NCI-H2196 (cell line): ENCODE data around the gene HOXA3.
A peak's percentile ranks its signal among the peaks of the same experiment; 100 is the strongest.

Experiments
- DNase-seq: peaks from one replicate; lab custom pipeline; 2025; ENCODE audit not compliant: unreplicated experiment; lab: John Stamatoyannopoulos, UW

The HOXA3 gene

GRCh38 chr7:27131390-27131819 is 21.0 kb downstream of the HOXA3 start:
- DNase-seq, result no peak

DNA sequence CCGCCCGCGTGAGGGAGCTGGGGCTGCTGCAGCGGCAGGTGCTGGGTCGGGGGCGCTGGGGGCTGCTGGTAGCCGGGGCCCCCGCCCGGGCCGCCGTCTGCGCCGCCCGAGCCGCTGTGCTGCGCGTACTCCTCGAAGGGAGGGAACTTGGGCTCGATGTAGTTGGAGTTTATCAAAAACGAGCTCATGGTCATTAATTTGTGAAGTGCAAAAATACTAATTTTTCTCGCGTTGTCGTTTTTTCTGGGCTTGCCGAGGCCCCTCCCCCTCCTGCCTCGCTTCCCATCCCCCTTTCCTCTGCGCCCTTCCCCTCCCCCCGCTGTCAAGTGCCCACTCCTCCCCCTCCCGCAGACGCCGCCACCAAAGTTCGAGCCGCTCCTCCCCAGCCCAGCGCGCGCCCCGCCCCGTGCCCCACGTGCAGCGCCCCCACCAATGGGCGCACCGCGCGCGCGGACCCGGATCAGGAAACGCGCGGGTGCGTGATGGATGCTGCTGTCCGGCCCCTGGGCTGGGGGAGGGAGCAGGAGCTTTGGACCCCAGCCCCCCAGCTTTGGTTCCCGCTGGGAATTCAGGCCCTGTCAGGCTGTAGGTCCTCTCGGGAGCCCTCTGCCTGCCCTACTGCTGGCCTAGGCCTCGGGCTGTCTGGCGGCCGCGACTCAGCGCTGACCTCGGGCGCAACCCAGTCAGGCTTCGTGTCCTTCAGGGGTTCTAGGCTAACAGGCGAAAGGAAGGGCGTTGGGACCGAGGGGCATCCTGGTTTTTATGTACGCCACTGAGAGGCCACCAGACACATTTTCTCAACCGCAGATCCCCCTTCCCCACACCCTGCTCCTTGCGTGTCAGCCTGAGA is 21.6 kb downstream of the HOXA3 start, which contains the start of gene HOXA4:
Gene HOXA4, minus strand, starts transcription at position 218 of the 850 bp plus-strand sequence. Its CDS starts 24 bp downstream, at position 194.
- DNase-seq, result peak; percentile 70

GRCh38 chr7:27129729-27130539 is 22.4 kb downstream of the HOXA3 start:
- no peak for DNase-seq

DNA sequence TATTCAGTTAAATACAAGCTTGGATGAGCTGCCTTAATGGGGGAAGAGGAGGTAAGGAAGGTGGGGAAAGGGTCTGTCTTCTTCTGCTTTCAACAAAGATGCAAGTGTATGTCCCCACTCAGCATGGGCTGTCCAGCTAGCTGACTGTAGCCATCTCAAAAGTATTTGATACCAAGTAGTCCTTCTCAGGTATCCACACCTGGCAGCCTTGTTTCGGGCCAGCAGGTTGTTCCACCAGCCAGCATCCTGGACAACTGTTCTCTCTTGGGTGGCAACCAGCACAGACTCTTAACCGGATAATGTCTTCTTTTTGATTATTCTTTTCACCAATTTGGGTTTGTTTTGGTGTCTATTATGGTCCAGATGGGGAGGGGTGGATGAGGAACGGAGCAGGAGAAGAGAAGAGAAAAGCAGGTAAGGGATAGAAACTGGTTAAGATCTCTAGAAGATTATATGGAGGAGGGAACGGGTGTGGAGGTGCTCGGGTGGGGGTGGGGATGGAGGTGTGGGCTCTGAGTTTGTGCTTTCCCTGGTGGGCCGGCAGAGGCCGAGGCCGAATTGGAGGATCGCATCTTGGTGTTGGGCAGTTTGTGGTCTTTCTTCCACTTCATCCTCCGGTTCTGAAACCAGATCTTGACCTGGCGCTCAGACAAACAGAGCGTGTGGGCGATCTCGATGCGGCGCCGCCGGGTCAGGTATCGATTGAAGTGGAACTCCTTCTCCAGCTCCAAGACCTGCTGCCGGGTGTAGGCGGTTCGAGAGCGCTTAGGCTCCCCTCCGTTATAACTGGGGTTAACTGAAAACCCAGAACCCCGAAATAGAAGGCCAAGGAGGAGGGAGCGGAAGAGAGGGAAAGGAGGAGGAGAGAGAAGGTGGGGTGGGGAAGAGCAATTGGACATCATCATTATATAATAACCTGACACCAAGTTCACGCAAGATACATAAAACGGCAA is 23.3 kb downstream of the HOXA3 start:
- no peak for DNase-seq

GRCh38 chr7:27128034-27128433 is 24.3 kb downstream of the HOXA3 start:
- DNase-seq, result no peak

DNA sequence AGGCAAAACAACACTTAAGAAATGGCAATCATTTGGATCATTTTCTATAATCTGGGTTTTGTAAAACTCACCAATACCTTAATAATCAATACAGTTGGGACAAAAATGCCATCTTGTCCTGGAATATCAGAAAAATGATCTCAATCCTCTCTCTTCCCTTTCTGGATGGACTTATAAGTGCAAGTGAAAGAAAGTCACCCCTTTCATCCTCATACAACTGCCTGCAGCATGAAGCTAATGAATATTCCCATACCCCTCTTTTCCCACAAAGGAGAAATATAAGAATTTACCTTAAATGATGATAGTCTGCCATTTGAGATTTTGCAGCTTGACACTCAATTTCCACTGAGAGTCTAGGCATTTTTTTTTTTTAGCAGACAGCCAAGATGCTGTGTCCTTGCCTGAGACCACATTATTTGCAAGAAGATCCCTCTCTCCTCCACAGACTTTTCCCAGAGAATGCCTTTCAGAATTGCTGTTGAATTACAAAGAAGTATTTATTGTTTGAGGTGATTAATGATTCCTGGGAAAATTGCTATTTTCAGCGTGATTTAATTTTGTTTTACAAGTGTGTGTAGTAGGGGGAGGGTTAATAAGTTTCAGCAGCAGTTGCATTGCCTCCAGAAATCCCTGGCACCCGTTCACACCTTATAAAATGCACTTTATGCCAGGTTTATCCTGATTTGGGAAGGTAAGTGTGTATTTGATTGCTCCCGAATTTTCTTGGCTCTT is 25.6 kb downstream of the HOXA3 start:
- DNase-seq, result no peak

- no peak for DNase-seq
These were observed 26.4 kb downstream of the HOXA3 start for GRCh38 chr7:27125986-27126394.

DNA sequence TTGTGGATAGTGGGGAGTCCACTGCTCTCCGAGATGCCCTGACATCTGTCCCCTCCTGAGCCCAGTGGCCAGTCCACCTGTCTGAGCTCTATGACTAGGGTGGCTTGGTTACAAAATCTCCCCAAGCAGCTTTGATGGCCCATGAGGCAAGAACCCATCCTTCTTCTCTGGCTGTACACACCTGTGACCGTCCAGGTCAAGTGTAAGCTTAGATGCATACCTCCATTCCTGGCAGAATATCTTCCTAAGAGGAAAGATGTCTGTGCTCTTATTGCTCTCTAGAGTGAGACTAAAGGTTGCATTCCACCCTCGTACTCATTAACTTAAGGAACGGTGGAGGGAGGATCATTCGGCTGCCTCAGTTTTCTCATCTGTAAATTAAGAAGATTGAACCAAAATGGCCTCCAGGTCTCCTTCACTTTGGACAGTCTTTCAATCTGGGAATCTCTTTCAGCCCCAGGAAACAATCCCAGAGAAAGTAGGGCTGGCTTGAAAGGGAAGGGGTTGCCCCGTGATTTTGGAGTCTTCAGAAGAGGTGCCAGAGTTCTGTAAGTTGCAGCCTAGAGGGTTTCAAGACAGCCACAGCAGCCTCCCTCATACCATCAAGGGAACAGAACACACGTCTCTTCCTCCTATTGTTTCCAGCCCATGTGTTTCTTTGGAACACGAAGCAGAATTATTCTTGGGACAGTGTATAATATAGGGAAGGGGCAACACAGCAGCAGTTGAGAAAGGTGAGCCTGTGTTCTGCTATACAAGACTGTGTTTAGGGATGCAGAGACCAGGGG is 27.3 kb downstream of the HOXA3 start:
- no peak for DNase-seq

DNA sequence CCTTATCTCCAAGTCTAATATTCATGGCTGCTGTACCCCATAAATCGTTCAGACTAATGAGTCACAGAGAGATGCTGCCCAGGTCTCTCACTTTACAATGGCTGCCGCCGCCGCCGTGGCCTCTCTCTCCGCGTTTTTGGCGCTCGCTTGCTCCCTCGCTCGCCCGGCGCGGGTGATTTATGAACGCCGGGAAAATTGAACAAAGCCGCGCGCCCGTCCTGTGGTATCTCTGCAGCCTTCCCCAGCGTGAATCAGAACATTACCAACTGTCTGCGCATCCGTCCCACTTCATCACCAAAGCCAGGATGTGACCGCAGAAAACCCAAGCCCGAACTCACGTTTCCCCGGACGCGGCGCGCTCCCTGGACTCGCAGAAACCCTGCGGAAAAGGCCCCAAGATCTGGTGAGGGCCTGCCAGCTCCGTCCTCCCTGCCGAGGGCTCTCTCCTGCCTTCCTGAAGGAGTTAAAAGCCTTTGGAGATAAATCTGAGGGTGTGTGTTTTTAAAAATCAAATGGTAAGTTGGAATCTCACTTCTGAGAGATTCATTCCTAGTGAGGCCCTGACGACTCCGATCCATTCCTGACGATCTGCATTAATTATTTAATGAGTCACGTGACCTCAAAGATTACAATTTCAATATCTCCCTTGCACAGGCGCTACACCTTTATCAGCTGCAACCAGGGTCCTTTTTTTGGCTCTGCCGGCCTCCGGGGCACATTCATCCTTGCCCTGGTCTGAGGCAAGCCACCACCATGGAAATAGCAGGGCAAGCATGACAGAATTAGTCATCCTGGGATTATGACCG is 28.1 kb downstream of the HOXA3 start:
- no peak for DNase-seq

- DNase-seq, result no peak
These were observed 28.8 kb downstream of the HOXA3 start for GRCh38 chr7:27123477-27124053.

- DNase-seq, result no peak
These were observed 29.3 kb downstream of the HOXA3 start for GRCh38 chr7:27123007-27123476.

DNA sequence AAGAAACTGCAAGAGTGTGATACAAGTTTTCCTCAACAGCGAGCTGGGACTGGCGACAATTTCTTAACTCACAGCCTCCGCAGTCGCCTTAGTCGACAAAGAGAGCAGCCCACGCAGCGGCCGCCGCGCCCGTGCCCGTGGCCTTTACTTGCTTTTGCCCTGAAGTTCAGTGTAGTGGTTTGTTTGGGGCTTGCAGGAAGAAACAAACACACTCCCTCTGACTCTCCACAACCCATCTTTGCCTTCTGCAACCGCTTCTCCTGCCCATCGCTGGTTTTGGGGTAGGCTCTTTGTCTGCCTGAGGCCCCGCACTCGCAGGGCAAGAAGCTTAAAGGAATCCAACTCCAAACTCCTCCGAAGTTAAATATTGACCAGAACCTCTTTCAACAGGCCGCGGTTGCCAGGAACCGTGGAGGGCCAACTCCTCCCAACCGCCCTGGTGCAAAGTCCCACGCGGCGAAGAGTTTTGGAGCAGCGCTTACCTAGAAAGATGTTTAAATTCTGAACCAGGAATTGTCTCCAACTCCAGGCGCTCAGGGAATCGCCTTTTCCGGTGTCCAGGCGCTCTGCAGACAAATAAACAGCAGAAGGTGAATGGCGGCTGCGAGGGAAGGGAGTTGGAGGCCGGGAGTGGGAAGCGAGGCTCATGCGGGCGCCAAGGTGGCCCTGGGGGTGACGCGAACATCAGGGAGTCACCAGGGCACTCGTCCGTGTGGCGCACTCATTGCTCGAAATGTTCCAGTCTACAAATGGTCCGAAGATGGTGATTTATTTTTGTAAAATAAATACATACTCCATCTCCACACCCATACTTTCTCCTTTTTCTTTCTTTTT is 30.1 kb downstream of the HOXA3 start:
- no peak for DNase-seq

DNA sequence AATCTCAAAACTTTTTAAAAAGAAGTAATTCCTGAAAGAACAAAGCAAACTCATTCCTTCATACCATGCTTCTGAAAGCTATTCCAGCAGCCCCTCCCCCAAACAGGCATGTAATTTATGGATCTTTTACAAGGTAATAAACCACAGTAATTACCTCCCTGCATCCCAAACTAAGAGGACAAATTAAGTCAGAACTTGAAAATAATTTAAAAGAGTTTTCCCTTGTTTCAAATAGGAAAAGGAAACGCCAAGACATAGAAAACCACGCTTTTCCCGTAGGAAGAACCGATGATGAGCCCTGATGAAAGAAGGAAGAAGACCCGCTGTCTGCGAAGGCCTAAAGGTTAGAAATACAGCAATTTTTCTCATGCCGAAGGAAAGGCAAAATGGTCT is 30.7 kb downstream of the HOXA3 start:
- no peak for DNase-seq

DNA sequence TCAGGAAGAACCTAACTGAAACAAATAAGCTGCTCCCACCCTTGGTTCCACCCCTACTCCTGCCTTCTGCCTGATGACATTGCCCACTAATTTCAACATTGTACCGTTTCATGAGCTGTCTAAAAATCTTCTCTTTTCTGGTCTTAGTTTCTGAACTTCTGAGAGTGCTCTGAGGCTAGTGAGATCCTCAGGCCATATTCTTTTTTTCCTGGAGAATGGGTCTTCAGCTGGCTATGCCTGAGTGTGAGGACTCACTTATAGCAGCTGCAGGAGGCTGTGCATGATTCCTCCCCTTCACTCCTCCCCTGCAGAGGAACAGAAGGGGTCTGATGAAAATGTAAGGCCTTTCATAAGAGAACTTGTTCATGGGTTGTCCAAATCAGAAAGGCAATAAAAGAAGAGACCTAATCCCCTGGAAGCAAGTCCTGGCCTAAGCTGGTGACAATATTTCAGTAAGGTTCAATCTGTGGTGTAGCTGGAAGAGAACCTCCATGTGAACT is 32.9 kb downstream of the HOXA3 start:
- DNase-seq, result no peak

- DNase-seq, result no peak
These were observed 33.8 kb downstream of the HOXA3 start for GRCh38 chr7:27118580-27118979.

DNA sequence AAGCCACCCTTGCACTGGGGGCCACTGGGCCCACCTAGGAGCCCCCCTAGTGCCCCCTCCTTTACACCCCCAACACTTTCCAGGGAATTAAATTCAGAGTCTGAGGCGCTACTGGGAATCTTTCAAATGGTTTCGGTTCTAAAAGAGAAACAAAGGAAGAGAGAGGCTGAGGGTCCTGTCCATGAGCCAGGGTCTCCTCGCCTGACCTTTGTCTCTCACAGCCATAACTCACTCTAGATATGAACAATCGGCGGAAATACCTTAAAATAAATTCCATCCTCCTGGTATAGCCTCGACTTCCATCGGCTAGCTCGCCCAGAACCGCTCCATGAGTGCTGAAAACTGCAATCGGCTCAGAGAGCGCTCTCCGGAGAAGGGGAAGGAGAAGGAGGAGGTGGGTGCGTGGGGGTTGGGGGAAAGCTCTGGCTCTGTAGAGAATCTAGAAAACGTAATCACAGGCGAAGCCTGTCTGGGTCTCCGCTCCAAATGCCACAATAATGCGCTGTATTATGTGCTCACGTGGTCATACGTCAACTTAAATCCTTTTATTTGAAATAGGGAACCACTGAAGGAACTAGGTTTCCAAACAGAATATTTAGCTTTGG is 34.4 kb downstream of the HOXA3 start:
- DNase-seq, result no peak
